PFSK-1 (cell line): Measurements from ENCODE around the gene JAM3.

Source experiments
- FOXP2 ChIP-seq: optimal IDR thresholded peaks from 2 replicates; pipeline ENCODE3; 2011; ENCODE audit warnings: borderline replicate concordance, control low read depth, inconsistent platforms; ENCODE audit not compliant: insufficient read depth; ENCODE audit errors: extremely low read length, extremely low read depth
- POLR2AphosphoS5 ChIP-seq: IDR thresholded peaks from 2 replicates; pipeline ENCODE4 v1.6.1; 2012; ENCODE audit warnings: low read depth, mild to moderate bottlenecking, control low read depth, low read length, moderate library complexity
- REST ChIP-seq, 2 experiments: IDR thresholded peaks; 2 replicates each; pipeline versions ENCODE4 v1.6.1 to v1.8.0; 2011 to 2012; ENCODE audit warnings: low read depth in 2 of 2, low read length in 2 of 2, control low read depth in 1 of 2, inconsistent platforms in 1 of 2, mild to moderate bottlenecking in 1 of 2, moderate library complexity in 1 of 2; ENCODE audit not compliant: insufficient read depth in 1 of 2
- SIN3A ChIP-seq: IDR thresholded peaks from 2 replicates; pipeline ENCODE4 v1.6.1; 2012; ENCODE audit warnings: mild to moderate bottlenecking, low read length, moderate library complexity, borderline replicate concordance; ENCODE audit not compliant: insufficient read depth
- TAF1 ChIP-seq: IDR thresholded peaks from 2 replicates; pipeline ENCODE4 v1.6.1; 2012; ENCODE audit warnings: low read length, control low read depth, borderline replicate concordance; ENCODE audit not compliant: insufficient read depth

JAM3 gene

GRCh38 chr11:134024420-134025081 lies 44.3 kb upstream of the JAM3 start:
- no peak for TF ChIP-seq REST (IDR thresholded peaks at IDR 0.05; ENCODE audit: insufficient read depth in 1 of 2, low read depth in 2 of 2, low read length in 2 of 2)
- TF ChIP-seq SIN3A: no peak
- TF ChIP-seq FOXP2: no peak
- TF ChIP-seq TAF1: no peak
- no peak for TF ChIP-seq POLR2AphosphoS5

DNA sequence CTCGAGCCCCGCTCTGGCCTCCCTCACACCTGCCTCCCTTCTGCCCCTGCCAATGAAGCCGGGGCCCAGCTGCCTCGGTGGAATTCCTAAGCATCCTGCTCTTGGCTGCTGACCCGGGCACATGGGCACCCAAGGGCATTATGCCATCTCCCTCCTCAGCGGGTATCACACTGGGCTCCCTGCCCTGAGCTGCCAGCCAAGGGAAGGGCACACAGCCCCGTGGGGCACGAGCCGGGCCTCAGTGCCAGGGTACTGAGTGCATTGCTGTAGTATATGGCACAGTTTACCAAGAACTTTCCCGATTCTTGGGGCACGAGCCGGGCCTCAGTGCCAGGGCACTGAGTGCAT lies 43.8 kb upstream of the JAM3 start:
- no peak for TF ChIP-seq TAF1
- no peak for TF ChIP-seq SIN3A
- no peak for TF ChIP-seq POLR2AphosphoS5
- TF ChIP-seq REST (IDR thresholded peaks at IDR 0.05; ENCODE audit: insufficient read depth in 1 of 2, low read depth in 2 of 2, low read length in 2 of 2): no peak
- TF ChIP-seq FOXP2: no peak

DNA sequence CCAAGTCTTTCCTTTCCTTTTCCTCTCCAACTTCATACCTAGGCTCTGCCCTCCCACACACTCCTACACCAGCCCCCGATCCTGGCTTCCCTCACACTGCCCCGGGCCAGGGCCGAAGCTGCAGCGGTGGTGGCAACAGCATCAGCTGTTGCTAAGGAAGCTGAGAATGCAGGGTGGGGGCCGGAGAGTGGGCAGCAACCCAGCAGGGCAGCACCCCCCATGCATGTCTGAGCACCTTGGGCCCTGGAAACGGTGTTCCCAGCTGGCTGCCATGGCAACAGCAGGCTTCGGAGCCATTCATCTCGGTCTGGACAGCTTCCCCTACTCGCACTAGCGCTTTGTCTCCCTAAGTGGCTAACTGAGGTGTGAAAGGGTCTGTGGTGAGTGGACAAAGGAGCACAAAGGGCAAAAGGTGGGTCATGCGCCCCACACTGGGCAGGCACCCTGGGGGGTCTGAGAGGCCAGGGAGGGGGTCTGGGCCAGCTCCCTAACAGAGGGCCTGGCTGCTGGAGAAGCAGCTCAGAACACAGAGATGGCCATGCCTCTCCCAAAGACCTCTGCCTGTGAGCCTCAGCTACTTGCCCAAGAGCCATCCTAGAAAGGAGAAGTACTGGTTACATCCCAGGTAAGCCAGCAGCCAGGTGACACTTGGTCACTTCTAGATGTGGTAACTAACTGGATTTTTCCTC lies 42.1 kb upstream of the JAM3 start:
- no peak for TF ChIP-seq FOXP2
- TF ChIP-seq POLR2AphosphoS5: no peak
- no peak for TF ChIP-seq REST (IDR thresholded peaks at IDR 0.05; ENCODE audit: insufficient read depth in 1 of 2, low read depth in 2 of 2, low read length in 2 of 2)
- TF ChIP-seq SIN3A: no peak
- TF ChIP-seq TAF1: no peak

DNA sequence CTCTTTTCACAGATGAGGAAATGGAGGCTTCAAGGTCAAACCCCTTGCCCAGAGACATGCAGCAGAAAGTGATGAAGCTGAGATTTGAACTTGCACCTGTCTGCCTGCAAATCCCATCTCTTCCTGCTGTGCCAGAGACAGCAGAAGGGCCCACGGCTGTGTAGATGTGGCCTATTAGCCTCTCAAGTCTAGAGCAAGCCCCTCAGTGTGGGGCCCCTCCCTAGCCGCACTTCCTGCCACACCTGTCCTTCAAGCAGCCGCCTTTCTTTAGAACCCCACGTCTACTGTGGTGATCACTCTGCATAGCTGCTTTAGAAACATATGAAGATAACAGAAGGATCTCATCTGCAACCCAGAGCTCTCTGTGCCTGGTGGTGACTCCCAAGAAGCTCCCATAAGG lies 41.2 kb upstream of the JAM3 start:
- TF ChIP-seq REST (IDR thresholded peaks at IDR 0.05; ENCODE audit: insufficient read depth in 1 of 2, low read depth in 2 of 2, low read length in 2 of 2) (no peak), FOXP2 (no peak), POLR2AphosphoS5 (no peak), SIN3A (no peak), TAF1 (no peak)
